Measurements from ENCODE around the gene GP1BA. TPM values are rescaled to one million over a fixed set of nuclear protein-coding genes. Genes with fewer than 3 reads are reported as not detected.

The GP1BA gene
- total and polyA plus RNA-seq, 2 donors (not counting 3 experiments of a cell fraction or from before 2014, with no cell fraction given), result not detected

DNA sequence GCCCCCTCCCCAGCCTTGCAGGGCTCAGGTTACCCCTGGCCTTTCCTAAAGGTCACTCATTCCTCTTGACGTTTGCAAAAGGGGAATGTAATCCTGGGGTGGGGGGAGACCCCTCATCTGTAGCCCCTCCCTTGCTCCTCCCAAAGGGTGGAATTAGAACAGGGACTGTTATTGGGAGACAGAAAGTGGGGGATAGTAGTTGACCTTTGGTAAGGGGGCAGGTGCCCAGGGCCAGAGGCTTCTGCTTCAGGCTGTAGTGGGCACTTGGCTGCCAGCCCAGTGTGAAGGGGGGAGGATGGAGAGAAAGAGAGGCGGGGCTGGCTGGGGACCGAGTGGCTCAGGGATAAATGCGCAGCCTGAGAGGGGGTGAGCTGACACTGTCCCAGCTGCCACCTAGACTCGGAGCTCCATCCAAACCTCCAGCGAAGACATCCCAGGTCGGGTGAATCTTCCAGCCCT is 18.7 kb downstream of the GP1BA start, which contains the start of gene ENO3:
ENO3 (plus strand) TSS at position 374 of the 459 bp plus-strand sequence. CDS start 711 bp downstream, outside the sequence.
- intact Hi-C loops (cut with micrococcal nuclease) (no loop called here), dilution Hi-C loops (cut with MboI; ENCODE audit: extremely low pct_ligation_motif_present, low sequenced_read_pairs) (no loop called here)
- H3K9ac ChIP-seq (replicated peaks; ENCODE audit: extremely low read depth, insufficient read depth, low read length), result peak within 1 kb of the TSS; percentile 64
- peak within 1 kb of the TSS in 2 of 3 experiments; percentile 43 to 99 for H3K4me3 ChIP-seq (replicated peaks in 1 of 3; ENCODE audit: insufficient read depth in 1 of 3, low read depth in 1 of 3, low read length in 3 of 3)
- H3K4me2 ChIP-seq (ENCODE audit: insufficient read depth, low read length), result peak within 1 kb of the TSS; percentile 66
- ChIA-PET POLR2A (interaction anchor here (1.6 to 3.1 kb wide), 2 partner anchors 10 to 16 kb away, joined by 4 to 15 read pairs; partner anchors contain the start of genes RNF167 and SPAG7), CTCF (interaction anchor here (1.2 to 1.7 kb wide), 2 partner anchors 16 to 42 kb away, joined by 7 to 9 read pairs; partner anchors contain the start of gene SPAG7)
- H3K9me1 ChIP-seq (replicated peaks; ENCODE audit: control insufficient read depth, extremely low read depth, insufficient read depth, low read length), result no peaks in the 10 kb centered on the region
- TF ChIP-seq FOS (IDR thresholded peaks at IDR 0.05; ENCODE audit: borderline replicate concordance, insufficient read depth, low read length), result no peak
- TF ChIP-seq MAX (IDR thresholded peaks at IDR 0.05; ENCODE audit: insufficient read depth, insufficient read length), result no peak
- no peak for TF ChIP-seq GATA2 (IDR thresholded peaks at IDR 0.05; ENCODE audit: insufficient read depth, insufficient read length, low read depth, low read length)
- no peak for TF ChIP-seq CTCF (IDR thresholded peaks at IDR 0.05; ENCODE audit: extremely low read depth in 1 of 2, insufficient read depth in 1 of 2, low read depth in 1 of 2, low read length in 2 of 2)
- TF ChIP-seq POLR2A (IDR thresholded peaks at IDR 0.05; ENCODE audit: low read depth, low read length), result no peak
- no peak for TF ChIP-seq POLR2AphosphoS5 (IDR thresholded peaks at IDR 0.05; ENCODE audit: insufficient read depth, low read depth, low read length)
- TF ChIP-seq JUN (IDR thresholded peaks at IDR 0.05; ENCODE audit: borderline replicate concordance, insufficient read depth, insufficient read length, low read depth), result no peak
- TF ChIP-seq EZH2 (IDR thresholded peaks at IDR 0.05; ENCODE audit: borderline replicate concordance, low read depth, low read length, severe bottlenecking), result no peak
- TF ChIP-seq MYC (IDR thresholded peaks at IDR 0.05; ENCODE audit: low read depth, low read length), result no peak
- no peak for DNase-seq (ENCODE audit: low read depth, low spot score)
- H3K27me3 ChIP-seq (ENCODE audit: control insufficient read depth in 2 of 2, insufficient read depth in 2 of 2, low read length in 2 of 2), result no peaks in the 10 kb centered on the region
- no peak for FAIRE-seq
- no peaks in the 10 kb centered on the region for H3K9me3 ChIP-seq (replicated peaks; ENCODE audit: control insufficient read depth, insufficient read depth, low read length)
- H3K27ac ChIP-seq (ENCODE audit: insufficient read depth, low read depth, low read length), result peak within 1 kb of the TSS; percentile 84
- BruUV-seq (replicated peaks), result no TSS peak
- peak within 1 kb of the TSS; percentile 39 for H2AFZ ChIP-seq (ENCODE audit: low read depth, low read length)
- peaks cover 26% of the 10 kb centered on the region for H3K79me2 ChIP-seq (ENCODE audit: control insufficient read depth, insufficient read depth, low read length)
- peaks cover 5 to 7% of the 10 kb centered on the region in 2 experiments for H3K36me3 ChIP-seq (ENCODE audit: control insufficient read depth in 2 of 2, extremely low read depth in 1 of 2, insufficient read depth in 2 of 2, low read length in 2 of 2)
- H4K20me1 ChIP-seq (replicated peaks; ENCODE audit: control insufficient read depth, extremely low read depth, insufficient read depth, low read length), result no peaks in the 10 kb centered on the region
- peaks cover 33% of the 10 kb centered on the region for H3K4me1 ChIP-seq (ENCODE audit: control insufficient read depth, extremely low read depth, insufficient read depth, low read length)
